Omental fat pad (tissue), 4 donors: Measurements from ENCODE around the gene TBX18. TPM values are rescaled to one million over a fixed set of nuclear protein-coding genes. Genes with fewer than 3 reads are reported as not detected.

Source experiments
- ATAC-seq: fragments of 150-250 bp; one replicate; pipeline ENCODE4 v1.9.1; 2016; ENCODE audit warnings: mild to moderate bottlenecking, moderate library complexity; ENCODE audit not compliant: low FRiP score
- DNase-seq: peaks from one replicate; pipeline ENCODE4 v3.0.0-alpha.2; 2019; ENCODE audit warnings: low spot score
- total RNA-seq, 4 donors: library from RNA; depleted of rRNA; stranded (reverse); fragments of >200 nt; gene quantifications; one replicate each; pipeline ENCODE4 v1.1.0, GENCODE V29; 2016
- TF ChIP-seq, protein P1 (sequence below), 3 donors: fragments of 450-650 bp; IDR thresholded peaks; one replicate each; pipeline ENCODE4 v1.5.1; 2016 to 2017; ENCODE audit warnings: antibody characterized with exemption in 3 of 3, mild to moderate bottlenecking in 3 of 3, moderate library complexity in 2 of 3

The TBX18 gene
- total RNA-seq, 4 donors from 2014 or later = 2.3 to 6.4 (median 4.6) TPM

GRCh38 chr6:84779917-84780316, 15.5 kb upstream of the TBX18 start:
- ATAC-seq = no peak
- TF ChIP-seq, protein P1, sequence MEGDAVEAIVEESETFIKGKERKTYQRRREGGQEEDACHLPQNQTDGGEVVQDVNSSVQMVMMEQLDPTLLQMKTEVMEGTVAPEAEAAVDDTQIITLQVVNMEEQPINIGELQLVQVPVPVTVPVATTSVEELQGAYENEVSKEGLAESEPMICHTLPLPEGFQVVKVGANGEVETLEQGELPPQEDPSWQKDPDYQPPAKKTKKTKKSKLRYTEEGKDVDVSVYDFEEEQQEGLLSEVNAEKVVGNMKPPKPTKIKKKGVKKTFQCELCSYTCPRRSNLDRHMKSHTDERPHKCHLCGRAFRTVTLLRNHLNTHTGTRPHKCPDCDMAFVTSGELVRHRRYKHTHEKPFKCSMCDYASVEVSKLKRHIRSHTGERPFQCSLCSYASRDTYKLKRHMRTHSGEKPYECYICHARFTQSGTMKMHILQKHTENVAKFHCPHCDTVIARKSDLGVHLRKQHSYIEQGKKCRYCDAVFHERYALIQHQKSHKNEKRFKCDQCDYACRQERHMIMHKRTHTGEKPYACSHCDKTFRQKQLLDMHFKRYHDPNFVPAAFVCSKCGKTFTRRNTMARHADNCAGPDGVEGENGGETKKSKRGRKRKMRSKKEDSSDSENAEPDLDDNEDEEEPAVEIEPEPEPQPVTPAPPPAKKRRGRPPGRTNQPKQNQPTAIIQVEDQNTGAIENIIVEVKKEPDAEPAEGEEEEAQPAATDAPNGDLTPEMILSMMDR (IDR thresholded peaks at IDR 0.05) = no peak
- no peak for DNase-seq

DNA sequence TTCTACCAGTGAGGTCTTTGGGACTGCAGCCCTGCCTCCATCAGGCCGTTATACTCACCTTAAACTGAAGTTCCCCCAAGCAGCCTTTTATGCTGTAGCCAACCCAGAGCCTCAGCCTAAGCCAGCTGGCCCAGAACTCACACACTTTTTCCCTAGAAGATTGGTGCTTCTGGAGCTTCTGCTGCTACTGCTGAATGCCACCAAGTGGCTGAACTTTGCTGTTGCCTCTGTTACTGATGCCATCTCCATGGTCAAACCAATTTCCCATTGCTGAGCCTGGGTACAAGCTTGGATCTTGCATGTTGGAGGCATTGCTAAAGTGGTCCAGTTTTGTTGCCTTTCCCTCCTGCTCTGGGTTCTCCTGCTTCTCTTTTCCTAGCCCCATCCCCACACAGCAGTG, 15.0 kb upstream of the TBX18 start:
- ATAC-seq (no peak), DNase-seq (no peak)
- TF ChIP-seq, protein P1 (IDR thresholded peaks at IDR 0.05) = no peak

GRCh38 chr6:84777888-84778287, 13.5 kb upstream of the TBX18 start:
- DNase-seq (no peak), ATAC-seq (no peak)
- TF ChIP-seq, protein P1 (IDR thresholded peaks at IDR 0.05) = no peak

GRCh38 chr6:84776392-84776791, 12.0 kb upstream of the TBX18 start:
- TF ChIP-seq, protein P1 (IDR thresholded peaks at IDR 0.05) = no peak
- no peak for DNase-seq
- ATAC-seq = no peak

- DNase-seq (no peak), ATAC-seq (no peak)
- TF ChIP-seq, protein P1 (IDR thresholded peaks at IDR 0.05) = no peak
Measured at GRCh38 chr6:84775751-84776150, 11.4 kb upstream of the TBX18 start.

- ATAC-seq (no peak), DNase-seq (no peak)
- TF ChIP-seq, protein P1 (IDR thresholded peaks at IDR 0.05) = no peak
Measured at GRCh38 chr6:84774985-84775284, 10.5 kb upstream of the TBX18 start.

- DNase-seq (no peak), ATAC-seq (peak; percentile 72)
- TF ChIP-seq, protein P1 (IDR thresholded peaks at IDR 0.05) = peak in 1 of 3 donors; percentile 9
Measured at GRCh38 chr6:84774157-84774984, 10.0 kb upstream of the TBX18 start.
